Measurements from ENCODE around the gene PIGU.

GRCh38 chr20:34569598-34569997 is 107.3 kb downstream of the PIGU start:
- TF ChIP-seq CTCF (IDR thresholded peaks at IDR 0.05): no peak
- TF ChIP-seq MAX (IDR thresholded peaks at IDR 0.05; ENCODE audit: low read depth): no peak
- TF ChIP-seq IRF3 (IDR thresholded peaks at IDR 0.05; ENCODE audit: low read depth, low read length): no peak
- no peak for TF ChIP-seq POLR2AphosphoS5 (IDR thresholded peaks at IDR 0.05; ENCODE audit: low read depth, low read length)
- TF ChIP-seq CHD2 (IDR thresholded peaks at IDR 0.05; ENCODE audit: low read length, partially characterized antibody): no peak
- TF ChIP-seq REST (IDR thresholded peaks at IDR 0.05; ENCODE audit: low read depth, low read length): no peak
- TF ChIP-seq NFIC (IDR thresholded peaks at IDR 0.05; ENCODE audit: borderline replicate concordance): no peak
- TF ChIP-seq SMC3 (IDR thresholded peaks at IDR 0.05; ENCODE audit: low read depth, low read length): no peak
- no peak for TF ChIP-seq FOXJ3 (CRISPR knock-in tag; IDR thresholded peaks at IDR 0.05)
- TF ChIP-seq EP300 (IDR thresholded peaks at IDR 0.05; ENCODE audit: borderline replicate concordance in 1 of 2, low read depth in 1 of 2, low read length in 1 of 2): no peak
- TF ChIP-seq RFX5 (IDR thresholded peaks at IDR 0.05; ENCODE audit: low read length): no peak
